Breast epithelium (tissue), 4 donors: Measurements from ENCODE around the gene NUP210L. TPM values are rescaled to one million over a fixed set of nuclear protein-coding genes. Genes with fewer than 3 reads are reported as not detected.
"Not testable (repeated sequence)": the region's sequence is repeated elsewhere in the genome, so short reads cannot be mapped to it uniquely, and the experiment has no call there.

Experiments used
- DNase-seq, 2 donors: peaks; one replicate each; pipeline ENCODE4 v3.0.0-alpha.2; 2019; ENCODE audit warnings: low spot score in 2 of 2
- H3K27ac ChIP-seq, 2 donors: fragments of 200-600 bp; sonication (generic) in 1 of 2; one replicate each; pipeline ENCODE4 v1.5.1; 2016 to 2019; ENCODE audit warnings: mild to moderate bottlenecking in 1 of 2
- H3K27me3 ChIP-seq, 2 donors: fragments of 200-600 bp; sonication (generic) in 1 of 2; one replicate each; pipeline versions ENCODE4 v1.5.1 to v1.6.0; 2017 to 2019; ENCODE audit warnings: control low read depth in 1 of 2, mild to moderate bottlenecking in 1 of 2
- H3K36me3 ChIP-seq: fragments of 200-600 bp; one replicate; pipeline ENCODE4 v1.5.1; 2019
- H3K4me1 ChIP-seq, 2 donors: fragments of 200-600 bp; sonication (generic); one replicate each; pipeline ENCODE4 v1.5.1; 2016 to 2019; ENCODE audit warnings: control low read depth in 1 of 2
- H3K4me3 ChIP-seq, 3 donors: fragments of 200-600 bp; sonication (generic); 1 replicate in 2 of 3; 2 replicates in 1 of 3; pipeline ENCODE4 v1.5.1; 2016 to 2019; ENCODE audit warnings: mild to moderate bottlenecking in 3 of 3, moderate library complexity in 2 of 3
- H3K9me3 ChIP-seq, 2 donors: fragments of 200-600 bp; sonication (generic) in 1 of 2; one replicate each; pipeline ENCODE4 v1.5.1; 2016 to 2019; ENCODE audit warnings: control low read depth in 1 of 2
- CTCF ChIP-seq, 3 donors: fragments of 450-650 bp; IDR thresholded peaks; one replicate each; pipeline ENCODE4 v1.5.1; 2016 to 2017; ENCODE audit warnings: antibody characterized with exemption in 3 of 3, mild to moderate bottlenecking in 3 of 3, moderate library complexity in 3 of 3
- POLR2A ChIP-seq: fragments of 450-650 bp; IDR thresholded peaks from one replicate; pipeline ENCODE4 v1.6.1; 2016; ENCODE audit warnings: antibody characterized with exemption, mild to moderate bottlenecking, moderate library complexity
- POLR2AphosphoS5 ChIP-seq, 3 donors: sonication (generic); formaldehyde crosslinking; IDR thresholded peaks; one replicate each; pipeline ENCODE4 v1.6.1; 2017; ENCODE audit warnings: antibody characterized with exemption in 3 of 3
- intact Hi-C: fragments of 100-400 bp; cut with DNase I; formaldehyde crosslinking; loops from one replicate; pipeline ENCODE4 v1.15.1; 2023; ENCODE audit warnings: low total_unique reads
- total RNA-seq, 3 donors: library from RNA; depleted of rRNA; stranded (reverse); fragments of >200 nt; gene quantifications; one replicate each; pipeline ENCODE4 v1.1.0, GENCODE V29; 2016

NUP210L gene
- total RNA-seq, 3 donors from 2014 or later = under 0.01 TPM; not detected in 2

- H3K27ac ChIP-seq = no peak overlapping the region
- H3K4me1 ChIP-seq = no peaks in the 10 kb centered on the region
- H3K27me3 ChIP-seq = no peaks in the 10 kb centered on the region
- H3K4me3 ChIP-seq = no peak overlapping the region
- no peak for TF ChIP-seq CTCF (IDR thresholded peaks at IDR 0.05)
- no peak for TF ChIP-seq POLR2A
- no peak for TF ChIP-seq POLR2AphosphoS5 (IDR thresholded peaks at IDR 0.05)
- H3K36me3 ChIP-seq = no peaks in the 10 kb centered on the region
- intact Hi-C loops = no loop called here
- H3K9me3 ChIP-seq = no peaks in the 10 kb centered on the region
- DNase-seq = no peak
These were observed 148.7 kb downstream of the NUP210L start for GRCh38 chr1:154006136-154006535.

GRCh38 chr1:154000420-154000819 is 154.5 kb downstream of the NUP210L start:
- TF ChIP-seq POLR2A (no peak), CTCF (IDR thresholded peaks at IDR 0.05) (no peak), POLR2AphosphoS5 (IDR thresholded peaks at IDR 0.05) (no peak)
- intact Hi-C loops = no loop called here
- Histone ChIP-seq H3K27me3 (no peaks in the 10 kb centered on the region), H3K4me1 (no peaks in the 10 kb centered on the region), H3K27ac (no peak overlapping the region), H3K36me3 (no peaks in the 10 kb centered on the region), H3K9me3 (no peaks in the 10 kb centered on the region), H3K4me3 (no peak overlapping the region)
- no peak for DNase-seq

GRCh38 chr1:153996882-153997281 is 158.0 kb downstream of the NUP210L start:
- intact Hi-C loops = not testable (repeated sequence)

GRCh38 chr1:153995640-153996039 is 159.2 kb downstream of the NUP210L start:
- no peaks in the 10 kb centered on the region for H3K36me3 ChIP-seq
- no peak overlapping the region for H3K4me3 ChIP-seq
- H3K27me3 ChIP-seq = no peaks in the 10 kb centered on the region
- TF ChIP-seq CTCF (IDR thresholded peaks at IDR 0.05) (no peak), POLR2A (no peak)
- no peak for DNase-seq
- H3K27ac ChIP-seq = no peak overlapping the region
- no peaks in the 10 kb centered on the region for H3K9me3 ChIP-seq
- peaks cover 5 to 8% of the 10 kb centered on the region in 2 donors for H3K4me1 ChIP-seq
- intact Hi-C loops = no loop called here

More at GRCh38 chr1:153996882-153997281, 158.0 kb downstream of the NUP210L start:
- H3K4me3 ChIP-seq, H3K27ac ChIP-seq, H3K4me1 ChIP-seq, H3K36me3 ChIP-seq, H3K9me3 ChIP-seq, DNase-seq, H3K27me3 ChIP-seq: not testable (repeated sequence)

GRCh38 chr1:153995202-153995601 is 159.7 kb downstream of the NUP210L start:
- no peak for DNase-seq
- Histone ChIP-seq H3K27me3 (no peaks in the 10 kb centered on the region), H3K36me3 (no peaks in the 10 kb centered on the region), H3K4me3 (no peak overlapping the region), H3K27ac (no peak overlapping the region), H3K4me1 (peaks cover 5 to 8% of the 10 kb centered on the region in 2 donors), H3K9me3 (no peaks in the 10 kb centered on the region)
- intact Hi-C loops = no loop called here
- TF ChIP-seq CTCF (IDR thresholded peaks at IDR 0.05) = no peak
- no peak for TF ChIP-seq POLR2AphosphoS5 (IDR thresholded peaks at IDR 0.05)
- TF ChIP-seq POLR2A = no peak

GRCh38 chr1:153991806-153992205 is 163.1 kb downstream of the NUP210L start:
- TF ChIP-seq CTCF (IDR thresholded peaks at IDR 0.05) = no peak
- TF ChIP-seq POLR2AphosphoS5 (IDR thresholded peaks at IDR 0.05) = no peak
- no peak for TF ChIP-seq POLR2A
- DNase-seq = no peak
- H3K4me1 ChIP-seq = peaks cover 8% of the 10 kb centered on the region in 2 donors
- no peaks in the 10 kb centered on the region for H3K9me3 ChIP-seq
- H3K4me3 ChIP-seq = peak overlapping the region; percentile 69 to 86 (median 85)
- no peaks in the 10 kb centered on the region for H3K27me3 ChIP-seq
- intact Hi-C loops = no loop called here
- no peaks in the 10 kb centered on the region for H3K36me3 ChIP-seq
- peak overlapping the region; percentile 94 to 96 for H3K27ac ChIP-seq
